Testis (tissue), 2 donors: ENCODE results near the gene TRPV6.

Source experiments
- POLR2A ChIP-seq: fragments of 450-650 bp; IDR thresholded peaks from one replicate; pipeline ENCODE4 v1.6.1; 2017; ENCODE audit warnings: antibody characterized with exemption, mild to moderate bottlenecking, moderate library complexity
- TF ChIP-seq, protein P1 (sequence below), 3 experiments: fragments of 450-650 bp in 2 of 3; fragments of 200-600 bp in 1 of 3; sonication (generic) in 1 of 3; IDR thresholded peaks; one replicate each; pipeline ENCODE4 v1.5.1; 2016 to 2019; ENCODE audit warnings: antibody characterized with exemption in 3 of 3, mild to moderate bottlenecking in 2 of 3, moderate library complexity in 1 of 3

DNA sequence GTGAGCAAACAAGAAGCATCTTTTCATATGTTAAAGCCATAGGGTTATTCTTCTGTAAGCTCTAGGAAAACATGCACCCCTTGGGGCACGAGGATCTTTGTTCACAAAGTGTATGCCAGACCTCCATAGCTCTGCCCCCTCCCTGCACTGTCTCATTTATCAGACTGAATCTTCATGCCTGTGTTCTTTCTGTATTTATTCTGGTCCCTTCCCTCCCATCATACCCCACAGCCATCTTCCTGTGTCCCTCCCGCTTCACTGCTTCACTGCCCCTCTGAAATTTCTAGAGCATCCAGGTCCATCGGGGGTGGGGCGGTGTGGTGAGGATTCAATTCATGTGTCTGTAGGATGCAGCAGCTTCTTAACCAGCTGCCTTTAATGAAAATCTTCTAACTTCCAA, 23.2 kb downstream of the TRPV6 start:
- TF ChIP-seq, protein P1, sequence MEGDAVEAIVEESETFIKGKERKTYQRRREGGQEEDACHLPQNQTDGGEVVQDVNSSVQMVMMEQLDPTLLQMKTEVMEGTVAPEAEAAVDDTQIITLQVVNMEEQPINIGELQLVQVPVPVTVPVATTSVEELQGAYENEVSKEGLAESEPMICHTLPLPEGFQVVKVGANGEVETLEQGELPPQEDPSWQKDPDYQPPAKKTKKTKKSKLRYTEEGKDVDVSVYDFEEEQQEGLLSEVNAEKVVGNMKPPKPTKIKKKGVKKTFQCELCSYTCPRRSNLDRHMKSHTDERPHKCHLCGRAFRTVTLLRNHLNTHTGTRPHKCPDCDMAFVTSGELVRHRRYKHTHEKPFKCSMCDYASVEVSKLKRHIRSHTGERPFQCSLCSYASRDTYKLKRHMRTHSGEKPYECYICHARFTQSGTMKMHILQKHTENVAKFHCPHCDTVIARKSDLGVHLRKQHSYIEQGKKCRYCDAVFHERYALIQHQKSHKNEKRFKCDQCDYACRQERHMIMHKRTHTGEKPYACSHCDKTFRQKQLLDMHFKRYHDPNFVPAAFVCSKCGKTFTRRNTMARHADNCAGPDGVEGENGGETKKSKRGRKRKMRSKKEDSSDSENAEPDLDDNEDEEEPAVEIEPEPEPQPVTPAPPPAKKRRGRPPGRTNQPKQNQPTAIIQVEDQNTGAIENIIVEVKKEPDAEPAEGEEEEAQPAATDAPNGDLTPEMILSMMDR (IDR thresholded peaks at IDR 0.05), result no peak
- no peak for TF ChIP-seq POLR2A
